Measurements from ENCODE around the gene EBF4. TPM values are rescaled to one million over a fixed set of nuclear protein-coding genes. Genes with fewer than 3 reads are reported as not detected.

The EBF4 gene
- total RNA-seq, 2 donors from 2014 or later: 8.9 to 23.0 TPM

- Mint-ChIP-seq H3K27me3 (ENCODE audit: low read depth) (peaks cover 10% of the 10 kb centered on the region), H3K9me3 (no peaks in the 10 kb centered on the region), H3K4me3 (no peak overlapping the region), H3K4me1 (ENCODE audit: low read depth) (peaks cover 10% of the 10 kb centered on the region), H3K36me3 (ENCODE audit: insufficient read depth in 2 of 2) (no peaks in the 10 kb centered on the region), H3K27ac (no peak overlapping the region)
- no peak for ATAC-seq (replicated peaks in 1 of 2)
- DNase-seq: no peak
These were observed 16.8 kb downstream of the EBF4 start for GRCh38 chr20:2709205-2709981.

- no peak overlapping the region for H3K4me3 Mint-ChIP-seq
- no peak overlapping the region for H3K27ac Mint-ChIP-seq
- no peaks in the 10 kb centered on the region for H3K36me3 Mint-ChIP-seq (ENCODE audit: insufficient read depth in 2 of 2)
- DNase-seq (no peak), ATAC-seq (replicated peaks in 1 of 2) (peak; percentile 54 to 62)
- H3K27me3 Mint-ChIP-seq (ENCODE audit: low read depth): no peaks in the 10 kb centered on the region
- H3K4me1 Mint-ChIP-seq (ENCODE audit: low read depth): no peaks in the 10 kb centered on the region
- no peaks in the 10 kb centered on the region for H3K9me3 Mint-ChIP-seq
These were observed 20.7 kb downstream of the EBF4 start for GRCh38 chr20:2713285-2713684.

GRCh38 chr20:2729251-2729713, 36.7 kb downstream of the EBF4 start:
- no peaks in the 10 kb centered on the region for H3K27me3 Mint-ChIP-seq (ENCODE audit: low read depth)
- DNase-seq: no peak
- peak overlapping the region; percentile 60 to 68 for H3K4me3 Mint-ChIP-seq

GRCh38 chr20:2729791-2730190, 37.2 kb downstream of the EBF4 start:
- Mint-ChIP-seq H3K27ac (peak overlapping the region; percentile 27), H3K27me3 (ENCODE audit: low read depth) (no peaks in the 10 kb centered on the region), H3K9me3 (peaks cover 9 to 13% of the 10 kb centered on the region in 2 donors), H3K36me3 (ENCODE audit: insufficient read depth in 2 of 2) (peaks cover 14 to 20% of the 10 kb centered on the region in 2 donors), H3K4me3 (peak overlapping the region; percentile 60 to 68), H3K4me1 (ENCODE audit: low read depth) (peaks cover 9% of the 10 kb centered on the region)
- DNase-seq: no peak
- no peak for ATAC-seq (replicated peaks in 1 of 2)

More at GRCh38 chr20:2729251-2729713, 36.7 kb downstream of the EBF4 start:
- peak overlapping the region; percentile 27 for H3K27ac Mint-ChIP-seq
- peaks cover 14 to 20% of the 10 kb centered on the region in 2 donors for H3K36me3 Mint-ChIP-seq (ENCODE audit: insufficient read depth in 2 of 2)
- peaks cover 9% of the 10 kb centered on the region for H3K4me1 Mint-ChIP-seq (ENCODE audit: low read depth)
- H3K9me3 Mint-ChIP-seq: peaks cover 6 to 13% of the 10 kb centered on the region in 2 donors
- peak; percentile 83 to 85 for ATAC-seq (replicated peaks in 1 of 2)

- peaks cover 4% of the 10 kb centered on the region for H3K4me1 Mint-ChIP-seq (ENCODE audit: low read depth)
- no peak overlapping the region for H3K4me3 Mint-ChIP-seq
- H3K9me3 Mint-ChIP-seq: peaks cover 9 to 13% of the 10 kb centered on the region in 2 donors
- ATAC-seq (replicated peaks in 1 of 2): no peak
- DNase-seq: no peak
- H3K27me3 Mint-ChIP-seq (ENCODE audit: low read depth): no peaks in the 10 kb centered on the region
- H3K27ac Mint-ChIP-seq: no peak overlapping the region
- peaks cover 12 to 20% of the 10 kb centered on the region in 2 donors for H3K36me3 Mint-ChIP-seq (ENCODE audit: insufficient read depth in 2 of 2)
These were observed 42.3 kb downstream of the EBF4 start for GRCh38 chr20:2734899-2735298.

GRCh38 chr20:2736441-2736840, 43.9 kb downstream of the EBF4 start:
- Mint-ChIP-seq H3K27me3 (ENCODE audit: low read depth) (no peaks in the 10 kb centered on the region), H3K4me1 (ENCODE audit: low read depth) (peaks cover 16% of the 10 kb centered on the region), H3K27ac (no peak overlapping the region), H3K36me3 (ENCODE audit: insufficient read depth in 2 of 2) (peaks cover 4 to 8% of the 10 kb centered on the region in 2 donors), H3K4me3 (no peak overlapping the region), H3K9me3 (peaks cover 2 to 5% of the 10 kb centered on the region in 2 donors)
- no peak for DNase-seq
- no peak for ATAC-seq (replicated peaks in 1 of 2)

GRCh38 chr20:2738331-2739041, 45.9 kb downstream of the EBF4 start:
- H3K9me3 Mint-ChIP-seq: peaks cover 0 to 3% of the 10 kb centered on the region in 2 donors
- peaks cover 36% of the 10 kb centered on the region for H3K4me1 Mint-ChIP-seq (ENCODE audit: low read depth)
- H3K27me3 Mint-ChIP-seq (ENCODE audit: low read depth): no peaks in the 10 kb centered on the region
- no peak overlapping the region for H3K27ac Mint-ChIP-seq
- DNase-seq (no peak), ATAC-seq (replicated peaks in 1 of 2) (no peak)
- H3K4me3 Mint-ChIP-seq: no peak overlapping the region
- peaks cover under 1 to 1% of the 10 kb centered on the region in 2 donors for H3K36me3 Mint-ChIP-seq (ENCODE audit: insufficient read depth in 2 of 2)

- Mint-ChIP-seq H3K36me3 (ENCODE audit: insufficient read depth in 2 of 2) (no peaks in the 10 kb centered on the region), H3K4me1 (ENCODE audit: low read depth) (peaks cover 36% of the 10 kb centered on the region), H3K9me3 (peaks cover 0 to 3% of the 10 kb centered on the region in 2 donors), H3K27me3 (ENCODE audit: low read depth) (no peaks in the 10 kb centered on the region), H3K4me3 (no peak overlapping the region), H3K27ac (no peak overlapping the region)
- no peak for ATAC-seq (replicated peaks in 1 of 2)
- DNase-seq: no peak
These were observed 46.4 kb downstream of the EBF4 start for GRCh38 chr20:2739042-2739398.

GRCh38 chr20:2740702-2741101, 48.1 kb downstream of the EBF4 start:
- no peaks in the 10 kb centered on the region for H3K27me3 Mint-ChIP-seq (ENCODE audit: low read depth)
- peaks cover 36% of the 10 kb centered on the region for H3K4me1 Mint-ChIP-seq (ENCODE audit: low read depth)
- no peak overlapping the region for H3K27ac Mint-ChIP-seq
- ATAC-seq (replicated peaks in 1 of 2) (no peak), DNase-seq (no peak)
- H3K36me3 Mint-ChIP-seq (ENCODE audit: insufficient read depth in 2 of 2): no peaks in the 10 kb centered on the region
- H3K4me3 Mint-ChIP-seq: no peak overlapping the region
- no peaks in the 10 kb centered on the region for H3K9me3 Mint-ChIP-seq

GRCh38 chr20:2741463-2741862, 48.9 kb downstream of the EBF4 start:
- H3K4me3 Mint-ChIP-seq: peak overlapping the region; percentile 33 to 69
- no peaks in the 10 kb centered on the region for H3K36me3 Mint-ChIP-seq (ENCODE audit: insufficient read depth in 2 of 2)
- H3K27ac Mint-ChIP-seq: peak overlapping the region; percentile 13
- no peaks in the 10 kb centered on the region for H3K9me3 Mint-ChIP-seq
- no peaks in the 10 kb centered on the region for H3K27me3 Mint-ChIP-seq (ENCODE audit: low read depth)
- DNase-seq (peak; percentile 42), ATAC-seq (replicated peaks in 1 of 2) (peak; percentile 79 to 83)
- peaks cover 36% of the 10 kb centered on the region for H3K4me1 Mint-ChIP-seq (ENCODE audit: low read depth)

- Mint-ChIP-seq H3K4me3 (peak overlapping the region; percentile 17 to 69), H3K36me3 (ENCODE audit: insufficient read depth in 2 of 2) (no peaks in the 10 kb centered on the region), H3K27me3 (ENCODE audit: low read depth) (no peaks in the 10 kb centered on the region), H3K4me1 (ENCODE audit: low read depth) (peaks cover 36% of the 10 kb centered on the region), H3K27ac (peak overlapping the region; percentile 13), H3K9me3 (no peaks in the 10 kb centered on the region)
- ATAC-seq (replicated peaks in 1 of 2) (peak in 1 of 2 donors; percentile 28), DNase-seq (no peak)
These were observed 49.3 kb downstream of the EBF4 start for GRCh38 chr20:2741881-2742280.

- no peak overlapping the region for H3K27ac Mint-ChIP-seq
- no peaks in the 10 kb centered on the region for H3K9me3 Mint-ChIP-seq
These were observed 49.9 kb downstream of the EBF4 start for GRCh38 chr20:2742431-2742830.

GRCh38 chr20:2742934-2743559, 50.5 kb downstream of the EBF4 start:
- Mint-ChIP-seq H3K4me3 (peak overlapping the region; percentile 21 to 60), H3K36me3 (ENCODE audit: insufficient read depth in 2 of 2) (no peaks in the 10 kb centered on the region), H3K27ac (peak overlapping the region; percentile 39), H3K9me3 (no peaks in the 10 kb centered on the region), H3K4me1 (ENCODE audit: low read depth) (peaks cover 36% of the 10 kb centered on the region), H3K27me3 (ENCODE audit: low read depth) (no peaks in the 10 kb centered on the region)
- ATAC-seq (replicated peaks in 1 of 2) (peak; percentile 80 to 81), DNase-seq (peak; percentile 79 to 82)

More at GRCh38 chr20:2742431-2742830, 49.9 kb downstream of the EBF4 start:
- no peaks in the 10 kb centered on the region for H3K27me3 Mint-ChIP-seq (ENCODE audit: low read depth)
- H3K4me3 Mint-ChIP-seq: peak overlapping the region in 1 of 2 donors; percentile 60
- ATAC-seq (replicated peaks in 1 of 2): no peak
- H3K4me1 Mint-ChIP-seq (ENCODE audit: low read depth): peaks cover 36% of the 10 kb centered on the region
- no peak for DNase-seq
- no peaks in the 10 kb centered on the region for H3K36me3 Mint-ChIP-seq (ENCODE audit: insufficient read depth in 2 of 2)
